GM18907 (cell line): ENCODE measurements around the gene ZSCAN5A.
A peak's percentile ranks its signal among the peaks of the same experiment; 100 is the strongest.
"Not testable (repeated sequence)": the region's sequence is repeated elsewhere in the genome, so short reads cannot be mapped to it uniquely, and the experiment has no call there.

ENCODE experiments used
- ATAC-seq: cut with Tn5 transposase; IDR thresholded peaks from one replicate; pipeline ENCODE4 v1.9.1; 2021; ENCODE audit warnings: mild to moderate bottlenecking, moderate library complexity; ENCODE audit not compliant: unreplicated experiment

ZSCAN5A gene

DNA sequence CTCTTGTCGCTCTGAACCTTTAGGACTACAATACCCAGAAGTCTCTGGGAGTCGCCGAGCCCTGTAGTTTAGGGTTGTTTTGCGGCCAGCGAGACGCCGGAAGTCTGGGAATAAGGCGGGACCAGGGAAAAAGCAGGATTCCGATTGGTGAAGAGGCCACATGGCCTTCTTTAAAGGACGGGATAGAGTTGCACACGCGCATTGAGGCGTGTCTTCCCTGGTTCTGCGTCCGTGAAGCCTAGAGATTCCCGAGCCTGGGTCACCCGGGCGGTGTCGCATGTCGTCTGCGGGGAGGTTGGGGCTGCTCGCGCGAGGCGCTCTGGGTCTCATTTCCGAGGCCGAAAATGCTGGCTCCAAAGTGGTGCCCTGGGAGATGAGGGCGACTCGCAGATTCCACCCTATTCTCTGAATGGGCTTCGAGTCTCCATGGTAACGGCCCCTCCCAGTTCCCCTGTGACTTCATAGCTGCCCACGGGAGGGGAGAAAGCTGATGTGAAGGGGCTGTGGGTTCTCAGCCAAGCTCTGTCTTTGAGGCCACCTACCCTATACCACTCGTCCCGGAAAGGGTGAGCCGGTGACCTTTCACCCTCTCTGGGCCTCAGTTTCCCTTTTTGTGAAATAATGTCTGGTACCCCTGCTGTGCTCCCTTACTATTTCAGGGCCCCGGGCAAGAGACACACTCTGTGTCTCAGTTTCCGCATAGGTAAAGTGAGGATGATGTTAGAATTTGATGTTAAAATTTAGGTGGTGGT lies 614 bp upstream of the ZSCAN5A start:
- peak; percentile 85 for ATAC-seq

GRCh38 chr19:56314018-56314380 lies 640 bp downstream of the ZSCAN5A start:
- peak; percentile 0 for ATAC-seq

DNA sequence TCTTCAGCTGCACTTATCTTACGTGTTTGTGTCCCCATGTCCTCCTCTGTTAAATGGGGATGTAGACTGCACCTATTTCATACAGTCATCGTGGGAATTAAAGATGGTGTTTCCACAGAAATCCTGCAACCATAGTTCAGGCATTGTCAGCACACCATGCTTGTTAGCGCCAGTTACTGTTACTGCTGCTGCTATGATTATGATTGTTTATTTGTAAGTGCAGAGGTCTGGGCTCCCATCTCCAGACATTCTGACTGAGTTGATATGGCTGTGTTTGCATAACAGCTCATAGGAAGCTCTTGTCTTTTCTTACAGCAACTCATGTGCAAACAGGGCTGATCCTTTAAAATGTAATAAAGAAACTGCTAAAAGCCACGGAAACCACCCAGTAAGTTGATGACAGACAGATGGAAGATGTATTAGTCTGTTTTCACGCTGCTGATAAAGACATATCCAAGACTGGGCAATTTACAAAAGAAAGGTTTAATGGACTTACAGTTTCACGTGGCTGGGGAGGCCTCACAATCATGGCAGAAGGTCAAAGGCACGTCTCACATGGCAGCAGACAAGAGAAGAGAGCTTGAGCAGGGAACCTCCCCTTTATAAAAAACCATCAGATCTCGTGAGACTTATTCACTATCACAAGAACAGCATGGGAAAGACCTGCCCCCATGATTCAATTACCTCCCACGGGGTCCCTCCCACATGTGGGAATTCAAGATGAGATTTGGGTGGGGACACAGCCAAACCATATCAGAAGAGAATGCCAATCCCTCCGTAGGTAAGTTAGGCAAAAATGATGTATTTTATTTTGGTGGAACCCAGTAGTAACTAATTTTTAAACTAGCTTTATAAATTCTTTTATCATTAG lies 1.6 kb downstream of the ZSCAN5A start:
- ATAC-seq: no peak

DNA sequence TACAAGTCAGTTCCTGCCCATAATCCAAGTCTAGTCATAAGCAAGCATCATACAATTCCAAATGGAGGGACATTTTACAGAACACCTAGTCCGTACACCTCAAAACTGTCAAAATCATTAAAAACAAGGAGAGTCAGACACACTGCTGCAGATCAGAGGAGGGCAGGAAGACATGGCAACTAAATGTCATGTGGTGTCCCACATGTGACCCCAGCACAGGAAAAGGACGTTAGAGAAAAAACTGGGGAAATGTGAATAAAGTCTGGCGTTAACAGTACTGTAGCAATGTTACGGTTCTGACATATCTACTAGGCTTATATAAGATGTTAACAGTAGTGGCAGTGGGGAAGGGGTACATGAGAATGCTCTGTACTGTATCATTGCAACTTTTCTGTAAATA lies 2.3 kb downstream of the ZSCAN5A start:
- ATAC-seq: no peak

DNA sequence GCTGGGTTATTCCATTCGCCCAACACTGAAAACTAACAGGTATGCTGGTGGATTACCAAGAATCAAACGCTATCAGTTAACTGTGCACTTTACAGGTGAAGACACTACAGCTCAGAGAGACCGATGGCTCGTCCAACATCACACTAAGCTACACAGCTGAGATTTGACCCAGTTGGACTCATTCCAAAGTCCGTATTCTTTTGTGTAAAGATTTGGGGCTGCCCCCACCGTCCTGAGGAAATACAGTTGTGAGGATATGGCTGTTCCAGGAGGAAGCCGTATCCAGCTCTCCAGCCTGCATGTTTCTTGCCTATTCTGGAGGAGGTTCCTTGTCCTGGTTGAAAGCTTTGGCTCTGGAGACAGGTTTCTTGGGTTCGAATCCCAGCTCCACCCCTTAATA lies 4.2 kb downstream of the ZSCAN5A start:
- ATAC-seq: no peak

- ATAC-seq: no peak
Observed at GRCh38 chr19:56309511-56310185, 5.0 kb downstream of the ZSCAN5A start.

DNA sequence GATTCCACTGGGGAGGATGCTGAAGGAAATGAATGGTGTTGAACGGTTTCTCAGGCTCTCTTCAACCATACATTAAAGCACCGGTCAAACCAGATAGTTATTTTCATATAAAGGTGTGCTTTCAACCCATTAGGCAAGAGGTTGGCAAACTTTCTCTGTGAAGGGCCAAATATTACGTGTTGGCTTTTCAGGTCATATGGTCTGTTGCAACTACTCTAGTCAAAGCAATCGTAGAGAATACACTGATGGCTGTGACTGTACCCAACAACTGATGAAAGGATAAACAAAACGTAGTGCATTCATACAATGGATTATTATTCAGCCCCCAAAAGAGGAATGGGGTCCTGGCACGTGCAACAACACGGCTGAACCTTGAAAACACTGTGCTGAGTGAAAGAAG lies 5.8 kb downstream of the ZSCAN5A start:
- no peak for ATAC-seq

- ATAC-seq: not testable (repeated sequence)
Observed at GRCh38 chr19:56307062-56307461, 7.6 kb downstream of the ZSCAN5A start.

- ATAC-seq: no peak
Observed at GRCh38 chr19:56306016-56306415, 8.6 kb downstream of the ZSCAN5A start.

GRCh38 chr19:56304243-56304642 lies 10.4 kb downstream of the ZSCAN5A start:
- no peak for ATAC-seq

DNA sequence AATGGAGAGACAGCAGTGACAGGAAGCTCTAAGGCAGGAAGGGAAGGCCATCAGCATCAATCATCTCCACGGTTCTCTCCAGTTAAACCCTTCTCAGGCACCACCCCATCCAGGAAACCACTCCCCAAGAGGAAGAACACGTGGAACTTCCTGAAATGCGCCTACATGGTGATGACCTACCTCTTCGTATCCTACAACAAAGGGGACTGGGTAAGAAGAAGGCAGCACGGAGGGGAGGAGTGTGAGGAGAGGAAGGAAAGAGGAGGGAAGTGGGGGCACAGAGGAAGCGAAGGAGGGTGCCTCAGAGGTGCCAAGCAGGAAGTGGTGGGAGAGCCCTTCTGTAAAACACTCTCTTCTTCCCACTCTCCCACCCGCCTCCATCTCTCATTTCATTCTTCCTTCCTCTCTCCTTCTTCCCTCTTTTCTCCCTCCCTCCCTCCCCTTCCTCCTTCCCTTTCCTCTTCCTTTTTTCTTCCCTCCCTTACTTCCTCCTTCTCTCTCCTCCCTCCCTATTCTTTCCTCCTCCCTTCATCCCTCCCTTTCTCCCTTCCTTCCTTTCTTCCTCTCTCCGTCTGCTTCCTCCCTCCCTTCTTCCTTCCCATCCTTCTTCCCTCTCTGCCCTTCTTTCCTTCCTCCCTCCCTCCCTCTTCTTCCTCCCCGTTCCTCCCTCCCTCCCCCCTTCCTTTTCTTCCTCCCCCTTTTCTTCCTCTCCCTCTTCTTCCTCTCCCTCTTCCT lies 12.6 kb downstream of the ZSCAN5A start:
- no peak for ATAC-seq

GRCh38 chr19:56301155-56301554 lies 13.5 kb downstream of the ZSCAN5A start:
- no peak for ATAC-seq

GRCh38 chr19:56299688-56300087 lies 15.0 kb downstream of the ZSCAN5A start:
- ATAC-seq: no peak

DNA sequence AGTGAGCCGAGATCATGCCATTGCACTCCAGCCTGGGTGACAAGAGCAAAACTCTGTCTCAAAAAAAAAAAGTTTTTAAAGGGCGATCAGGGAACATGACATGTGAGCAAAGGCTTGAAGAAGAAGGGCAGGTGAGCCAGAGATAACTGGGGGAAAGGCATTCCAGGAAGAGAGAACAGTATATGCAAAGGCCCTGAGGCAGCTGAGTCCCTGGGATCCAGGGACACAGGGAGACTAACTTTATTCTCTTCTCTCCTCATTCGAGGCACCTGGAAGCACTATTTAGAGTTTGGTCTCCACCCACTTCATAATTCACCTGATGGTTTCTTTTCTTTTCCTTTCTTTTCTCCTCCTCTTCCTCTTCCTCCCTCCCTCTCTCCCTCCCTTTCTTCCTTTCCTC lies 17.6 kb downstream of the ZSCAN5A start:
- no peak for ATAC-seq

- ATAC-seq: no peak
Observed at GRCh38 chr19:56295531-56296455, 18.8 kb downstream of the ZSCAN5A start.

GRCh38 chr19:56294549-56294948 lies 20.1 kb downstream of the ZSCAN5A start:
- ATAC-seq: no peak

GRCh38 chr19:56291867-56292266 lies 22.8 kb downstream of the ZSCAN5A start:
- no peak for ATAC-seq

- ATAC-seq: no peak
Observed at GRCh38 chr19:56290104-56290503, 24.5 kb downstream of the ZSCAN5A start.

DNA sequence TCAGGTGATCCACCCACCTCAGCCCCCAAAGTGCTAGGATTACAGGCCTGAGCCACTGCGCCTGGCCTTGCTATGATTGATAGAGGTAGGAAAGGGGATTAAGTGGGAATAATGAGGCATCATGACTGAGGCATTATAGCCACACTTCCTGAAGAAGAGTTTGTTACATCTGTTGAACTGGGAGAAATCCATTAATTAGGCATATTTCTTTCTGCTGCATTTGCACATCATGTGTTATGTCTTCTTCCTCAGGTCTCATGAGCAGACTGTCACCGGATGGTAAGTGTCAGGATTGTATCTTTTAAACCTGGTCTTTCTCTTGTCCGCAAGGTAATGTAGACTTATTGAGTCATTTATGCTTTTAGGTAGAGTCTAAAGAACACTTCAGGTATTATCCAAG lies 29.9 kb downstream of the ZSCAN5A start:
- ATAC-seq: no peak

DNA sequence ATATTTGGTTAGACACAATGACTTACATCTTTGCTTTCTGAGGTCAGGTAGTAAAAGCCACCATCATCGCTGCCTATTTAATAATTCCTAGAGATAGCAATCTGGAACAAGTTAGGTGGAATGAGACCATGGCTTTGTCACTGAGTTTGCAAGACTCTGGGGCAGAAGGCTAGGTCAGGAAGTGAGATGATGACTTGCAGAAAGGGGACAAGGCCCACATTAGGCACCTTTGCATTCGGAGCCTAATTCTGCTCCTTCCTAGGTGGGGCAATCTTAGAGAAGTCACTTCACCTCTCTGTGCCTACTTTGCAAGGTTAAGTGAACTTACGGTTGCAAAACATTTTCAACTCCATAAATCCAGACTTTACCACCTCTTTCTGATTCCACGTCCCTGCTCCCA lies 31.8 kb downstream of the ZSCAN5A start:
- ATAC-seq: no peak
